Esophagus muscularis mucosa (tissue), 4 donors: ENCODE measurements around the gene GALNTL6.

ENCODE experiments used
- EP300 ChIP-seq: sonication (generic); formaldehyde crosslinking; IDR thresholded peaks from one replicate; pipeline ENCODE4 v1.6.1; 2017; ENCODE audit warnings: antibody characterized with exemption
- POLR2A ChIP-seq: fragments of 450-650 bp; IDR thresholded peaks from one replicate; pipeline ENCODE4 v1.6.1; 2017; ENCODE audit warnings: antibody characterized with exemption, moderate library complexity, mild to moderate bottlenecking, low read depth
- POLR2AphosphoS5 ChIP-seq, 2 donors: sonication (generic); formaldehyde crosslinking; IDR thresholded peaks; one replicate each; pipeline ENCODE4 v1.6.1; 2017; ENCODE audit warnings: antibody characterized with exemption in 2 of 2
- TF ChIP-seq, protein P1 (sequence below), 3 experiments: fragments of 200-600 bp in 2 of 3; fragments of 450-650 bp in 1 of 3; sonication (generic) in 2 of 3; IDR thresholded peaks; one replicate each; pipeline ENCODE4 v1.5.1; 2017 to 2019; ENCODE audit warnings: antibody characterized with exemption in 3 of 3, mild to moderate bottlenecking in 2 of 3, moderate library complexity in 1 of 3

DNA sequence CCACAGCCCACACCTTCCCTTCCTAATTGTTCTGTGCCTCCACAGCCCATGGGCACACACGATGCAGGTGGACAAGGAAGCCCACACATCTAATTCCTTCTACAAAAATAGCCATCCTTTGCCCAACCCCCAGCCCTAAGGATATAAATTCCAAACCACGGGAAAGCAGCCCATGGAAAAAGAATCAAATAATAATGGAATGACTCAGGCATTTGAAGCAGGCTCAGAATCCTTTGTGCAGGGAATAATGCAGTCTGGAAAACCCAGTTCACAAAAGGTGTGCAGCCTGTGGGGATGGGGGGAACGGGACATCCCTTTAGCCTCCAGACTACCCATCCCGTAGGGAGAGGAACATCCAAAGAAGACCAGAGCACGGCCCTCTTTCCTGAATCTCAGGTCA, 1013.1 kb downstream of the GALNTL6 start:
- TF ChIP-seq, protein P1, sequence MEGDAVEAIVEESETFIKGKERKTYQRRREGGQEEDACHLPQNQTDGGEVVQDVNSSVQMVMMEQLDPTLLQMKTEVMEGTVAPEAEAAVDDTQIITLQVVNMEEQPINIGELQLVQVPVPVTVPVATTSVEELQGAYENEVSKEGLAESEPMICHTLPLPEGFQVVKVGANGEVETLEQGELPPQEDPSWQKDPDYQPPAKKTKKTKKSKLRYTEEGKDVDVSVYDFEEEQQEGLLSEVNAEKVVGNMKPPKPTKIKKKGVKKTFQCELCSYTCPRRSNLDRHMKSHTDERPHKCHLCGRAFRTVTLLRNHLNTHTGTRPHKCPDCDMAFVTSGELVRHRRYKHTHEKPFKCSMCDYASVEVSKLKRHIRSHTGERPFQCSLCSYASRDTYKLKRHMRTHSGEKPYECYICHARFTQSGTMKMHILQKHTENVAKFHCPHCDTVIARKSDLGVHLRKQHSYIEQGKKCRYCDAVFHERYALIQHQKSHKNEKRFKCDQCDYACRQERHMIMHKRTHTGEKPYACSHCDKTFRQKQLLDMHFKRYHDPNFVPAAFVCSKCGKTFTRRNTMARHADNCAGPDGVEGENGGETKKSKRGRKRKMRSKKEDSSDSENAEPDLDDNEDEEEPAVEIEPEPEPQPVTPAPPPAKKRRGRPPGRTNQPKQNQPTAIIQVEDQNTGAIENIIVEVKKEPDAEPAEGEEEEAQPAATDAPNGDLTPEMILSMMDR (IDR thresholded peaks at IDR 0.05), result no peak
- TF ChIP-seq POLR2A, result no peak
- TF ChIP-seq EP300, result no peak
- TF ChIP-seq POLR2AphosphoS5 (IDR thresholded peaks at IDR 0.05), result no peak
